SU-DHL-6 (cell line): ENCODE results near the gene KMT2E.

Source experiments
- H2AFZ ChIP-seq: fragments of 200-600 bp; sonication (generic); 2 replicates; pipeline ENCODE4 v1.6.1; 2014; ENCODE audit warnings: low read depth, mild to moderate bottlenecking, moderate library complexity, mixed read lengths, antibody characterized with exemption, low read length; ENCODE audit not compliant: severe bottlenecking
- H3F3A ChIP-seq: fragments of 200-600 bp; shearing (Covaris generic); 2 replicates; pipeline ENCODE4 v1.6.0; 2016; ENCODE audit warnings: antibody characterized with exemption, mild to moderate bottlenecking; ENCODE audit not compliant: insufficient read depth
- H3K27ac ChIP-seq: fragments of 200-600 bp; sonication (generic); 2 replicates; pipeline ENCODE4 v1.5.1; 2016; ENCODE audit warnings: low read depth, mild to moderate bottlenecking, low read length, moderate library complexity, mixed read lengths
- H3K27me3 ChIP-seq: fragments of 200-600 bp; sonication (generic), shearing (Covaris generic); 2 replicates; pipeline ENCODE4 v1.6.0; 2014; ENCODE audit warnings: mild to moderate bottlenecking, low read length
- H3K36me3 ChIP-seq: fragments of 200-600 bp; sonication (generic); 2 replicates; pipeline ENCODE4 v1.6.1; 2014; ENCODE audit warnings: mild to moderate bottlenecking, low read length, mixed read lengths
- H3K4me2 ChIP-seq: fragments of 300-600, 200-600 bp; shearing (Covaris generic), sonication (generic); 2 replicates; pipeline ENCODE4 v1.6.0; 2014; ENCODE audit warnings: low read length, low read depth, mild to moderate bottlenecking; ENCODE audit not compliant: poor library complexity, severe bottlenecking
- H3K4me3 ChIP-seq: fragments of 200-600 bp; sonication (generic); 2 replicates; pipeline ENCODE4 v1.5.1; 2014; ENCODE audit warnings: antibody characterized with exemption, low read length, mild to moderate bottlenecking, mixed read lengths; ENCODE audit not compliant: insufficient read depth, poor library complexity, severe bottlenecking
- H3K79me2 ChIP-seq: fragments of 200-600 bp; sonication (generic); 2 replicates; pipeline ENCODE4 v1.6.1; 2014; ENCODE audit warnings: mild to moderate bottlenecking, low read length, moderate library complexity; ENCODE audit not compliant: insufficient read depth
- H3K9ac ChIP-seq: fragments of 200-600 bp; sonication (generic); 2 replicates; pipeline ENCODE4 v1.7.0; 2014; ENCODE audit warnings: mild to moderate bottlenecking, low read length
- H3K9me2 ChIP-seq: fragments of 200-600 bp; sonication (generic); replicated peaks from 2 replicates; pipeline ENCODE4 v1.6.1; 2014; ENCODE audit warnings: low read length; ENCODE audit not compliant: insufficient read depth
- H3K9me3 ChIP-seq: fragments of 200-600 bp; sonication (generic); 2 replicates; pipeline ENCODE4 v1.6.1; 2014; ENCODE audit warnings: low read length, mixed read lengths; ENCODE audit not compliant: insufficient read depth
- H4K20me1 ChIP-seq: fragments of 200-600 bp; sonication (generic); 2 replicates; pipeline ENCODE4 v1.6.1; 2014; ENCODE audit warnings: low read depth, mild to moderate bottlenecking, antibody characterized with exemption, low read length, moderate library complexity, mixed read lengths
- EZH2phosphoT487 ChIP-seq: fragments of 200-600 bp; sonication (generic), shearing (Covaris generic); conservative IDR thresholded peaks from 2 replicates; pipeline ENCODE4 v1.6.1; 2018; ENCODE audit warnings: mild to moderate bottlenecking, antibody characterized with exemption, low read length, moderate library complexity, mixed read lengths
- TF ChIP-seq, protein P1 (sequence below): fragments of 200-600 bp; sonication (generic); IDR thresholded peaks from one replicate; pipeline ENCODE4 v1.5.1; 2017; ENCODE audit warnings: antibody characterized with exemption, mild to moderate bottlenecking, low read length, moderate library complexity; ENCODE audit not compliant: insufficient read depth, poor library complexity, severe bottlenecking

KMT2E gene

DNA sequence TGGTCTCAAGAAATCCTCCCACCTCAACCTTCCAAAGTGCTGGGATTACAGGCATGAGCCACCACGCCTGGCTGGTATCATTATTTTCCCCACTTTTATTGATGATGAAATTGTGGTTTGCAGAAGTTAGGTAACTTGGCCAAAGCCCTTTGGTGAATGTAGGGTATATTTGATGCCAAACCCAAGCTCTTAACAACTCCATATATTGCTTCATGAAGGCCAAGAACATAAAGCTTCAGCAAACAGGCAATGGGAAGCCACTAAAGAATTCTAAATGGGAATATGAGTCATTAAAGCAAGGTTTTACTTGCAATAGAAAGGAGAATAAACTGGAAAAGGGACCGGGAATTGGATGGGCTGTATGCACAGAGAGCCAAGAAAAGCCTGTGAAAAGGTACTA is 142.7 kb downstream of the KMT2E start:
- TF ChIP-seq EZH2phosphoT487: no peak
- TF ChIP-seq, protein P1, sequence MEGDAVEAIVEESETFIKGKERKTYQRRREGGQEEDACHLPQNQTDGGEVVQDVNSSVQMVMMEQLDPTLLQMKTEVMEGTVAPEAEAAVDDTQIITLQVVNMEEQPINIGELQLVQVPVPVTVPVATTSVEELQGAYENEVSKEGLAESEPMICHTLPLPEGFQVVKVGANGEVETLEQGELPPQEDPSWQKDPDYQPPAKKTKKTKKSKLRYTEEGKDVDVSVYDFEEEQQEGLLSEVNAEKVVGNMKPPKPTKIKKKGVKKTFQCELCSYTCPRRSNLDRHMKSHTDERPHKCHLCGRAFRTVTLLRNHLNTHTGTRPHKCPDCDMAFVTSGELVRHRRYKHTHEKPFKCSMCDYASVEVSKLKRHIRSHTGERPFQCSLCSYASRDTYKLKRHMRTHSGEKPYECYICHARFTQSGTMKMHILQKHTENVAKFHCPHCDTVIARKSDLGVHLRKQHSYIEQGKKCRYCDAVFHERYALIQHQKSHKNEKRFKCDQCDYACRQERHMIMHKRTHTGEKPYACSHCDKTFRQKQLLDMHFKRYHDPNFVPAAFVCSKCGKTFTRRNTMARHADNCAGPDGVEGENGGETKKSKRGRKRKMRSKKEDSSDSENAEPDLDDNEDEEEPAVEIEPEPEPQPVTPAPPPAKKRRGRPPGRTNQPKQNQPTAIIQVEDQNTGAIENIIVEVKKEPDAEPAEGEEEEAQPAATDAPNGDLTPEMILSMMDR: no peak
- no peaks in the 10 kb centered on the region for H3K27me3 ChIP-seq
- H3K9me2 ChIP-seq: no peaks in the 10 kb centered on the region

DNA sequence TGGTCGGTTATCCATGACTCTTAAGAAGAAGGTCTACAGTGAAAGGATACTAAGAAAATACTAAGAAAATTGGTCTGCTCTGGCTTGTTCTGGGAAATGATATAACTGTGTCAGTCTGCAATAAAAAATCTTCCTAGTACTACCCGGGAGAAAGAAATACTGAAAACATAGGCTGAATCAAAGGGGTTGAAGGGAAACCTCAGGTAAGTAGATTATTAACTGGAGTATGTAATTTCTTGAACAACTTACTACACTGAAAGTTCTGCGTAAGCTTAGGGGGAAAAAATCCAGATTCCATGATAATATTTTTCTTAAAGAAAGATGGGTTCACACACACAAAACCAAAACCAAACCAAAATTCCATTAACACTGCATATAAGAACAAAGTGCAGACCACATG is 143.3 kb downstream of the KMT2E start:
- Histone ChIP-seq H3K9ac (no peak overlapping the region), H3K4me3 (no peak overlapping the region), H4K20me1 (no peaks in the 10 kb centered on the region), H2AFZ (no peak overlapping the region), H3K27me3 (no peaks in the 10 kb centered on the region), H3K36me3 (no peaks in the 10 kb centered on the region), H3K9me3 (no peaks in the 10 kb centered on the region), H3K9me2 (no peaks in the 10 kb centered on the region), H3K4me2 (no peak overlapping the region), H3F3A (no peaks in the 10 kb centered on the region), H3K79me2 (no peaks in the 10 kb centered on the region), H3K27ac (no peak overlapping the region)
- TF ChIP-seq, protein P1: no peak
- TF ChIP-seq EZH2phosphoT487: no peak

More for the DNA sequence above, 142.7 kb downstream of the KMT2E start:
- Histone ChIP-seq H4K20me1 (no peaks in the 10 kb centered on the region), H3K27ac (no peak overlapping the region), H3K4me2 (no peak overlapping the region), H3K9ac (no peak overlapping the region), H3K36me3 (no peaks in the 10 kb centered on the region), H3K4me3 (no peak overlapping the region), H3F3A (no peaks in the 10 kb centered on the region), H3K79me2 (no peaks in the 10 kb centered on the region), H2AFZ (no peak overlapping the region), H3K9me3 (no peaks in the 10 kb centered on the region)

DNA sequence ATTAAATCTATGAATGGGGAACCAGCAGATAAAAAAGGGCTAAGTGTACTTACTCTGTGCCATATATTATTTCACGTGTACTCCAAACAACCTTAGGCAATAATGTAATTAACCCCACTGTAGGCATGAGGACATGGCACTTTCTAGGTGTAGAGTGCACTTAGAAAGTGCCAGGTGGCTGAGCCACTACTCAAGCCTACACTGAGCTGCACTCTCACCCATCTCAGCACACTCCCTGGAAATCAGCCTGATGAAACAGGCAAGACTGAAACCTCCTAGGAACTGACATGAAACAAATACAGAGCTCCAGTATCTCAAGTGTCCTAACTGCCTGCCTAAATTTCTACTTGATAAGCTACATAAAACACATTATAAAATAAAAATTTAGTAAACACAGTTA is 147.4 kb downstream of the KMT2E start:
- no peaks in the 10 kb centered on the region for H3F3A ChIP-seq
- no peaks in the 10 kb centered on the region for H3K9me3 ChIP-seq
- H3K27me3 ChIP-seq: no peaks in the 10 kb centered on the region
- peaks cover 5% of the 10 kb centered on the region for H3K36me3 ChIP-seq
- no peaks in the 10 kb centered on the region for H3K79me2 ChIP-seq
- H4K20me1 ChIP-seq: no peaks in the 10 kb centered on the region
- no peak overlapping the region for H2AFZ ChIP-seq
- no peak overlapping the region for H3K4me3 ChIP-seq
- H3K4me2 ChIP-seq: no peak overlapping the region
- no peaks in the 10 kb centered on the region for H3K9me2 ChIP-seq
- H3K27ac ChIP-seq: no peak overlapping the region
- TF ChIP-seq, protein P1: no peak
- no peak for TF ChIP-seq EZH2phosphoT487
- H3K9ac ChIP-seq: no peak overlapping the region
